Measurements from ENCODE around the gene POU3F3.

POU3F3 gene

DNA sequence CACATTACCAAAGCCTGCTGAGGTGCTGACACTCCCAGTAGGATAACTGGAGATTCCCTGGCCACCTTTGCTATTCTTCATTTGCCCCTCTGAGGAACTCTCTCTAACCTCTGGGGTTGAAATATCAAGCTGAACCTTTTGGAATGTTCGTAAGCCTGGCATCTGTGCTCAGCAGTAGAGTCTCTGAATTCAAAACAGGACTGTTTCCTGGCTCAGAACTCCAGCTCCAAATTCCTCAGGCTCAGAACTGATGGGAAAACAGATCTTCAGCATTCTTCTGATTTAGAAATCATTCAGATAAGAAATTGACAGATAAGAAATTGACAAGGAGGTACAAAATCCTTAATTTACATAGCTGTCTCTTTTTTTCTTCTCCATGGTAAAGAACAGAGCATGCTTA lies 22.2 kb upstream of the POU3F3 start:
- TF ChIP-seq ZNF707 (tag by site-specific recombination; IDR thresholded peaks at IDR 0.05) (no peak), ZNF544 (tag by site-specific recombination; IDR thresholded peaks at IDR 0.05) (no peak), ZNF561 (tag by site-specific recombination; IDR thresholded peaks at IDR 0.05; ENCODE audit: borderline replicate concordance) (no peak), ZNF354C (tag by site-specific recombination; IDR thresholded peaks at IDR 0.05; ENCODE audit: borderline replicate concordance, low read depth) (no peak), ZNF138 (tag by site-specific recombination; IDR thresholded peaks at IDR 0.05; ENCODE audit: borderline replicate concordance) (no peak), BCL11A (tag by site-specific recombination; IDR thresholded peaks at IDR 0.05; ENCODE audit: low read depth) (no peak), ZNF776 (tag by site-specific recombination; IDR thresholded peaks at IDR 0.05; ENCODE audit: borderline replicate concordance) (no peak), ZNF792 (tag by site-specific recombination; IDR thresholded peaks at IDR 0.05) (no peak), ZNF837 (tag by site-specific recombination; IDR thresholded peaks at IDR 0.05) (no peak), ZNF610 (tag by site-specific recombination; IDR thresholded peaks at IDR 0.05; ENCODE audit: borderline replicate concordance) (no peak), ZNF292 (tag by site-specific recombination; IDR thresholded peaks at IDR 0.05; ENCODE audit: borderline replicate concordance, low read depth) (no peak), SCRT1 (tag by site-specific recombination; IDR thresholded peaks at IDR 0.05; ENCODE audit: borderline replicate concordance) (no peak)
- TF ChIP-seq, protein P1, sequence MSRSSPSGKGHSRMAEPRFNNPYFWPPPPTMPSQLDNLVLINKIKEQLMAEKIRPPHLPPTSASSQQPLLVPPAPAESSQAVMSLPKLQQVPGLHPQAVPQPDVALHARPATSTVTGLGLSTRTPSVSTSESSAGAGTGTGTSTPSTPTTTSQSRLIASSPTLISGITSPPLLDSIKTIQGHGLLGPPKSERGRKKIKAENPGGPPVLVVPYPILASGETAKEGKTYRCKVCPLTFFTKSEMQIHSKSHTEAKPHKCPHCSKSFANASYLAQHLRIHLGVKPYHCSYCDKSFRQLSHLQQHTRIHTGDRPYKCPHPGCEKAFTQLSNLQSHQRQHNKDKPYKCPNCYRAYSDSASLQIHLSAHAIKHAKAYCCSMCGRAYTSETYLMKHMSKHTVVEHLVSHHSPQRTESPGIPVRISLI (tag by site-specific recombination; IDR thresholded peaks at IDR 0.05), result no peak
- TF ChIP-seq, protein P2, sequence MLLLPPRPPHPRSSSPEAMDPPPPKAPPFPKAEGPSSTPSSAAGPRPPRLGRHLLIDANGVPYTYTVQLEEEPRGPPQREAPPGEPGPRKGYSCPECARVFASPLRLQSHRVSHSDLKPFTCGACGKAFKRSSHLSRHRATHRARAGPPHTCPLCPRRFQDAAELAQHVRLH (tag by site-specific recombination; IDR thresholded peaks at IDR 0.05), result no peak
- TF ChIP-seq, protein P3, sequence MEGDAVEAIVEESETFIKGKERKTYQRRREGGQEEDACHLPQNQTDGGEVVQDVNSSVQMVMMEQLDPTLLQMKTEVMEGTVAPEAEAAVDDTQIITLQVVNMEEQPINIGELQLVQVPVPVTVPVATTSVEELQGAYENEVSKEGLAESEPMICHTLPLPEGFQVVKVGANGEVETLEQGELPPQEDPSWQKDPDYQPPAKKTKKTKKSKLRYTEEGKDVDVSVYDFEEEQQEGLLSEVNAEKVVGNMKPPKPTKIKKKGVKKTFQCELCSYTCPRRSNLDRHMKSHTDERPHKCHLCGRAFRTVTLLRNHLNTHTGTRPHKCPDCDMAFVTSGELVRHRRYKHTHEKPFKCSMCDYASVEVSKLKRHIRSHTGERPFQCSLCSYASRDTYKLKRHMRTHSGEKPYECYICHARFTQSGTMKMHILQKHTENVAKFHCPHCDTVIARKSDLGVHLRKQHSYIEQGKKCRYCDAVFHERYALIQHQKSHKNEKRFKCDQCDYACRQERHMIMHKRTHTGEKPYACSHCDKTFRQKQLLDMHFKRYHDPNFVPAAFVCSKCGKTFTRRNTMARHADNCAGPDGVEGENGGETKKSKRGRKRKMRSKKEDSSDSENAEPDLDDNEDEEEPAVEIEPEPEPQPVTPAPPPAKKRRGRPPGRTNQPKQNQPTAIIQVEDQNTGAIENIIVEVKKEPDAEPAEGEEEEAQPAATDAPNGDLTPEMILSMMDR (tag by site-specific recombination; IDR thresholded peaks at IDR 0.05), result no peak
- Histone ChIP-seq H3K4me3 (ENCODE audit: low read depth, low read length) (no peak overlapping the region), H3K36me3 (ENCODE audit: control insufficient read depth in 2 of 2, insufficient read depth in 1 of 2, low read length in 2 of 2) (no peaks in the 10 kb centered on the region; a peak in 1 of 3 replicates), H3K27ac (ENCODE audit: extremely low read depth, low read depth, low read length) (no peak overlapping the region), H3K9me3 (ENCODE audit: control insufficient read depth, insufficient read depth, low read depth, low read length) (no peaks in the 10 kb centered on the region), H3K4me1 (ENCODE audit: control insufficient read depth, insufficient read depth, low read length) (peaks cover 5% of the 10 kb centered on the region)
- ChIA-PET CTCF (interaction anchor here (2.4 kb wide), 1 partner anchor 17 kb away, joined by 22 read pairs; no protein-coding TSS in a partner anchor), POLR2A (interaction anchor here (0.9 kb wide), 1 partner anchor 29 kb away, joined by 4 read pairs; no protein-coding TSS in a partner anchor)

DNA sequence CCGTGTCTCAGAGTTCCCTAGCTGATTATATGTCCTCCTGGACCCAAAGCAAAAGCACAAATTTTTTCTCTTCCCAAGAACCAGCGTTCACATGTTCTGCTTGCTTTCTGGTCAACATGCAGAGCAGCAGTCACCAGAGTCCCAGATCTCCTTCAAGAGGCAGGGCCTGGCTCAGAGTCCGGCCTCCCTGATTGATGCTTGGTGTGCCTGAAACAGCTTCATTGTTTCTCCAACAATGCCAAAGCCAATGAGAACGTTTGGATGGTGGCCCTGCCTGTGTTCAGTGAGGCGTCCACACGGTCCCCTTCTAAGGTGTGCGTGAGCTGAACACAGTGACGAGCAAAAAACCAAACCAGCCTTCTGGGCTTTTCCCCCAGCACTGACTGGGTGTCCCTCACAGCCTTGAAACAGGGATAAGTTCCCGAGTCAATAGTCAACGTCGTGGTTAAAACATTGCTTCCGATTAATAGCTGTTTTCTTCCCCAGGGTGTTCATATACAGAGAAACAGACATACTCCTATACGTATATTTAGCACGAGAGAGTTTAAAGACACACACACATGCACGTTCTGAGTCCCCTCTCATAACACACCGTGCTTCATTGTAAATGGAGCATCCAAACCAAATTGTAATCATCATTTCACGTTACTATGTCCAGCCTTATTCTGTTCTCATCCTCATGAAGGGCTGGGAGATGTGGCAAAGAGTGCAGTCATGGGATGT lies 19.3 kb upstream of the POU3F3 start:
- H3K36me3 ChIP-seq (ENCODE audit: control insufficient read depth in 2 of 2, insufficient read depth in 1 of 2, low read length in 2 of 2), result no peaks in the 10 kb centered on the region
- TF ChIP-seq ZNF24 (tag by site-specific recombination; IDR thresholded peaks at IDR 0.05), result no peak
- no peaks in the 10 kb centered on the region for H3K9me3 ChIP-seq (ENCODE audit: control insufficient read depth, insufficient read depth, low read depth, low read length)
- H3K4me3 ChIP-seq (ENCODE audit: low read depth, low read length), result no peak overlapping the region
- peaks cover 6% of the 10 kb centered on the region for H3K4me1 ChIP-seq (ENCODE audit: control insufficient read depth, insufficient read depth, low read length)
- ChIA-PET CTCF (interaction anchor here (0.7 kb wide), 1 partner anchor 133 kb away, joined by 3 read pairs; no protein-coding TSS in a partner anchor), POLR2A (interaction anchor here (1.2 kb wide), 1 partner anchor 15 kb away, joined by 3 read pairs; no protein-coding TSS in a partner anchor)
- no peak overlapping the region for H3K27ac ChIP-seq (ENCODE audit: extremely low read depth, low read depth, low read length)

DNA sequence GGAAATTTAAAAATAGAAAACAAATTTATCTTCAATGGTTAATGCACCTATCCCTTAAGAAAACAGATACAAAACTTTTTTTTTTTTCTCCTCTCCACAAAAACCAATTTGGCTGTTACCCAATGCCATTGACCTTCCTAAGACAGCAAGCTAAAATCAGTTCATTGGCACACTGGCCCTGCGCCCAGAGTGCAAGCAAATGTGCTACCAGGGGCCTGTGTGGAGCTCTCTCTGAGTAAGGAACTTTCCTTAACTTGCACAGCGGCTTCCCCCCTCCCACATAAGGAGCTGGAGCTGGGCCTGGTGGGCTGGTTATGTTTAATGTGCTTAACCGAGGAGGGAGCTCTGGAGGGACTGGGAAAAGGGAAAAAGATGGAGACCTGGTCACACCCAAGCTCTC lies 17.6 kb upstream of the POU3F3 start:
- Histone ChIP-seq H3K36me3 (ENCODE audit: control insufficient read depth in 2 of 2, insufficient read depth in 1 of 2, low read length in 2 of 2) (no peaks in the 10 kb centered on the region), H3K9me3 (ENCODE audit: control insufficient read depth, insufficient read depth, low read depth, low read length) (no peaks in the 10 kb centered on the region), H3K4me3 (ENCODE audit: low read depth, low read length) (no peak overlapping the region), H3K27ac (ENCODE audit: extremely low read depth, low read depth, low read length) (no peak overlapping the region), H3K4me1 (ENCODE audit: control insufficient read depth, insufficient read depth, low read length) (peaks cover 12% of the 10 kb centered on the region)
- POLR2A ChIA-PET, result interaction anchor here (0.7 to 1.0 kb wide), 2 partner anchors 17 to 87 kb away, joined by 3 to 4 read pairs; partner anchors contain the start of gene POU3F3
- CTCF ChIA-PET, result interaction anchor here (0.6 to 1.5 kb wide), 6 partner anchors 9 to 759 kb away, joined by 3 to 4 read pairs (median 3); no protein-coding TSS in a partner anchor
- TF ChIP-seq ZNF830 (tag by site-specific recombination; IDR thresholded peaks at IDR 0.05; ENCODE audit: low read depth) (no peak), KLF10 (tag by site-specific recombination; IDR thresholded peaks at IDR 0.05) (no peak), YY2 (tag by site-specific recombination; IDR thresholded peaks at IDR 0.05) (no peak), MEIS1 (CRISPR knock-in tag; IDR thresholded peaks at IDR 0.05; ENCODE audit: borderline replicate concordance) (no peak), ZNF843 (tag by site-specific recombination; IDR thresholded peaks at IDR 0.05) (no peak), ZNF664 (tag by site-specific recombination; IDR thresholded peaks at IDR 0.05) (no peak), ZNF510 (tag by site-specific recombination; IDR thresholded peaks at IDR 0.05; ENCODE audit: insufficient replicate concordance) (no peak), RBAK (tag by site-specific recombination; IDR thresholded peaks at IDR 0.05) (no peak), BCL11A (tag by site-specific recombination; IDR thresholded peaks at IDR 0.05; ENCODE audit: low read depth) (no peak)
- TF ChIP-seq, protein P4, sequence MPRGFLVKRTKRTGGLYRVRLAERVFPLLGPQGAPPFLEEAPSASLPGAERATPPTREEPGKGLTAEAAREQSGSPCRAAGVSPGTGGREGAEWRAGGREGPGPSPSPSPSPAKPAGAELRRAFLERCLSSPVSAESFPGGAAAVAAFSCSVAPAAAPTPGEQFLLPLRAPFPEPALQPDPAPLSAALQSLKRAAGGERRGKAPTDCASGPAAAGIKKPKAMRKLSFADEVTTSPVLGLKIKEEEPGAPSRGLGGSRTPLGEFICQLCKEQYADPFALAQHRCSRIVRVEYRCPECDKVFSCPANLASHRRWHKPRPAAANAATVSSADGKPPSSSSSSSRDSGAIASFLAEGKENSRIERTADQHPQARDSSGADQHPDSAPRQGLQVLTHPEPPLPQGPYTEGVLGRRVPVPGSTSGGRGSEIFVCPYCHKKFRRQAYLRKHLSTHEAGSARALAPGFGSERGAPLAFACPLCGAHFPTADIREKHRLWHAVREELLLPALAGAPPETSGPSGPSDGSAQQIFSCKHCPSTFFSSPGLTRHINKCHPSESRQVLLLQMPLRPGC (tag by site-specific recombination; IDR thresholded peaks at IDR 0.05), result no peak

Data from HEK293 (cell line).